ENCODE data around the gene CIPC. TPM values are rescaled to one million over a fixed set of nuclear protein-coding genes. Genes with fewer than 3 reads are reported as not detected.

The CIPC gene
- total and polyA plus RNA-seq, 2 of the 4 experiments (the other 2 are of a cell fraction), result 6.6 to 12.9 TPM

- Histone ChIP-seq H3K56ac (ENCODE audit: extremely low read depth, insufficient read depth, low read length) (no peak overlapping the region), H3K4ac (ENCODE audit: low read depth, low read length) (no peak overlapping the region), H2AK9ac (replicated peaks; ENCODE audit: low read depth, low read length, poor library complexity) (no peak overlapping the region), H4K8ac (ENCODE audit: low read depth in 2 of 2, low read length in 2 of 2) (no peak overlapping the region), H3K4me1 (ENCODE audit: control insufficient read depth, insufficient read depth, low read length) (no peaks in the 10 kb centered on the region), H2AFZ (replicated peaks; ENCODE audit: low read length, poor library complexity) (no peak overlapping the region), H3K4me3 (ENCODE audit: insufficient read depth, low read depth, low read length) (no peak overlapping the region), H3K4me2 (ENCODE audit: low read depth, low read length) (no peak overlapping the region), H3K9ac (ENCODE audit: low read depth, low read length) (no peak overlapping the region), H2BK20ac (ENCODE audit: low read depth, low read length) (no peak overlapping the region), H2BK120ac (ENCODE audit: low read depth, low read length) (no peak overlapping the region), H3K36me3 (ENCODE audit: control insufficient read depth, insufficient read depth, low read length) (peaks cover 20% of the 10 kb centered on the region), H3K9me1 (ENCODE audit: insufficient read depth, low read length) (peaks cover 4% of the 10 kb centered on the region; the same call in 1 of the 2 replicates), H2BK15ac (ENCODE audit: low read depth, low read length) (no peak overlapping the region), H2AK5ac (ENCODE audit: low read depth, low read length) (no peak overlapping the region), H4K5ac (ENCODE audit: low read depth, low read length) (no peak overlapping the region), H3K18ac (ENCODE audit: low read depth, low read length) (no peak overlapping the region), H4K20me1 (ENCODE audit: insufficient read depth, low read length) (no peaks in the 10 kb centered on the region), H4K91ac (ENCODE audit: insufficient read depth, low read depth, low read length) (no peak overlapping the region), H3K27ac (ENCODE audit: insufficient read depth, low read length) (no peak overlapping the region), H3K79me1 (ENCODE audit: low read depth in 1 of 2, low read length in 2 of 2) (peaks cover under 1 to 4% of the 10 kb centered on the region in 2 experiments; a peak in 1 of 4 replicates), H3K27me3 (ENCODE audit: control insufficient read depth, insufficient read depth, low read length) (no peaks in the 10 kb centered on the region), H3K9me3 (ENCODE audit: control insufficient read depth, insufficient read depth, low read length) (no peaks in the 10 kb centered on the region), H3K23ac (ENCODE audit: low read depth, low read length) (no peak overlapping the region), H2BK5ac (ENCODE audit: low read depth, low read length, poor library complexity, severe bottlenecking) (no peak overlapping the region), H3K14ac (replicated peaks; ENCODE audit: low read depth, low read length) (no peak overlapping the region)
- no peak for ATAC-seq (ENCODE audit: low read depth)
- WGBS, 2 experiments (ENCODE audit: extremely low coverage in 2 of 2, insufficient read length in 1 of 2), result no CpG with 5 or more reads among the region's 6 CpGs
- ChIA-PET CTCF (no interaction called here), POLR2A (ENCODE audit: unreplicated experiment) (no interaction called here)
- intact Hi-C loops (cut with micrococcal nuclease), result no loop called here
- BruUV-seq (replicated peaks), result no TSS peak
- no peak for TF ChIP-seq POLR2A (IDR thresholded peaks at IDR 0.05; ENCODE audit: low read depth, low read length)
- TF ChIP-seq RCOR1 (IDR thresholded peaks at IDR 0.05; ENCODE audit: insufficient replicate concordance, low read length), result no peak
- TF ChIP-seq FOS (IDR thresholded peaks at IDR 0.05; ENCODE audit: low read depth, low read length), result no peak
- TF ChIP-seq MAFK (IDR thresholded peaks at IDR 0.05; ENCODE audit: low read depth, low read length), result no peak
- no peak for TF ChIP-seq BHLHE40 (IDR thresholded peaks at IDR 0.05; ENCODE audit: low read depth, low read length)
- TF ChIP-seq ELK1 (IDR thresholded peaks at IDR 0.05; ENCODE audit: borderline replicate concordance, low read depth, low read length), result no peak
- no peak for TF ChIP-seq USF2 (IDR thresholded peaks at IDR 0.05; ENCODE audit: low read depth, low read length)
- no peak for TF ChIP-seq MXI1 (IDR thresholded peaks at IDR 0.05; ENCODE audit: borderline replicate concordance, low read depth, low read length)
- TF ChIP-seq NFE2L2 (IDR thresholded peaks at IDR 0.05; ENCODE audit: low read depth, low read length), result no peak
- no peak for TF ChIP-seq RAD21 (IDR thresholded peaks at IDR 0.05; ENCODE audit: low read length)
- TF ChIP-seq CEBPB (IDR thresholded peaks at IDR 0.05; ENCODE audit: low read depth, low read length), result no peak
- no peak for TF ChIP-seq RFX5 (IDR thresholded peaks at IDR 0.05; ENCODE audit: low read depth, low read length)
- no peak for TF ChIP-seq SMC3 (IDR thresholded peaks at IDR 0.05; ENCODE audit: low read depth, low read length)
- TF ChIP-seq CTCF (conservative IDR thresholded peaks at IDR 0.05; ENCODE audit: low read depth, low read length), result no peak
- TF ChIP-seq MAZ (IDR thresholded peaks at IDR 0.05; ENCODE audit: borderline replicate concordance, low read depth, low read length), result no peak
- TF ChIP-seq CHD1 (IDR thresholded peaks at IDR 0.05; ENCODE audit: low read depth, low read length), result no peak
- in situ Hi-C loops (cut with MboI; ENCODE audit: low sequenced_read_pairs), result no loop called here
- dilution Hi-C loops (cut with HindIII; ENCODE audit: low sequenced_read_pairs, unreplicated experiment), result no loop called here
- no peak for DNase-seq
Measured at GRCh38 chr14:77109656-77110055, 11.6 kb downstream of the CIPC start.

All from IMR-90 (cell line).